ENCODE measurements around the gene BEND3. TPM values are rescaled to one million over a fixed set of nuclear protein-coding genes. Genes with fewer than 3 reads are reported as not detected.

BEND3 gene
- total and polyA plus RNA-seq, 11 donors, result 0.30 to 2.0 (median 1.3) TPM

DNA sequence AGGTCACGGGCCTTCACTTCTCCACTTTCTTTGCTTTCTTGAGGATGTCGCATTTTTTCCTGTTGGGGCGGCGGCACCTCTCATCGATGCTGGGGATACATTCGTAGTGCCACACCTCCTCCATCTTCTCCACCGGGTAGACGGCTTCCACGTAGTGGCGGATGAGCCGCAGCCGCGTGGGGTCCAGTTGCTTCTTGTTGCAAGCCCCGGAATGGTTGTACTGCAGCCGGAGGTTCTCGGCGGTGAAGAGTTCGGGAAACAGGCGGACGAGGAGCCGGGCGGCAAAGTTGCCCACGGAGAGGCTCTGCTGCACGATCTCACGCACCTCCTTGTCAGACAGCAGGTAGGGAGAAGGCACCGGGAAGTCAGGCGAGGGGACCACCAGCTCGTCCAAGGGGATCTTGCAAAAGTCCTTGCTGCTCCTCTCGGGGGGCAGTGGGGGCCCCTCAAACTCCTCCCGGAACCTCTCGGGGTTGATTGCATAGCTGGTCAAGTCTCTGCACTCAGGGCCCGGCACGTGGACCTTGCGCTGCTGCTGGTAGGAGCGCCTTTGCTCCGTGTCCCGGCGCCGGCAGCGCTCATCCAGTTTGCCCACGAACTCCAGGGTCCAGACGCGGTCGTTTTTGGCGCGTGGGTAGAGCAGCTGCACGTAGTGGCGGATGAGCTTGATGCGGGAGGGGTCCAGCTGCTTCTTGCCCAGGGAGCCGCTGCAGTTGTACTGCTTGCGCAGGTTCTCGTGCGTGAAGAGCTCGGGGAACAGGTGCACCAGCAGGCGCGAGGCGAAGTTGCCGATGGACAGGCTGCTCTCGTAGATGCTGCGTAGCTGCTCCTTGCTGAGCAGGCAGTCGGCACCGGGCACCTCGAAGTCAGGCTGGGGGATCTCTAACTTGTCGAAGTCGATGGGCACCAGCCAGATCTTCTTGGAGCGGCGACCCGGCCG is 46.4 kb downstream of the BEND3 start:
- H3K4me3 ChIP-seq, result no peak overlapping the region
- TF ChIP-seq, protein P1, sequence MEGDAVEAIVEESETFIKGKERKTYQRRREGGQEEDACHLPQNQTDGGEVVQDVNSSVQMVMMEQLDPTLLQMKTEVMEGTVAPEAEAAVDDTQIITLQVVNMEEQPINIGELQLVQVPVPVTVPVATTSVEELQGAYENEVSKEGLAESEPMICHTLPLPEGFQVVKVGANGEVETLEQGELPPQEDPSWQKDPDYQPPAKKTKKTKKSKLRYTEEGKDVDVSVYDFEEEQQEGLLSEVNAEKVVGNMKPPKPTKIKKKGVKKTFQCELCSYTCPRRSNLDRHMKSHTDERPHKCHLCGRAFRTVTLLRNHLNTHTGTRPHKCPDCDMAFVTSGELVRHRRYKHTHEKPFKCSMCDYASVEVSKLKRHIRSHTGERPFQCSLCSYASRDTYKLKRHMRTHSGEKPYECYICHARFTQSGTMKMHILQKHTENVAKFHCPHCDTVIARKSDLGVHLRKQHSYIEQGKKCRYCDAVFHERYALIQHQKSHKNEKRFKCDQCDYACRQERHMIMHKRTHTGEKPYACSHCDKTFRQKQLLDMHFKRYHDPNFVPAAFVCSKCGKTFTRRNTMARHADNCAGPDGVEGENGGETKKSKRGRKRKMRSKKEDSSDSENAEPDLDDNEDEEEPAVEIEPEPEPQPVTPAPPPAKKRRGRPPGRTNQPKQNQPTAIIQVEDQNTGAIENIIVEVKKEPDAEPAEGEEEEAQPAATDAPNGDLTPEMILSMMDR (IDR thresholded peaks at IDR 0.05), result no peak
- TF ChIP-seq POLR2A (IDR thresholded peaks at IDR 0.05), result no peak
- WGBS, 4 donors, result 96 to 97% (median 97%) methylated on average over 53 to 69 of the region's 69 CpGs
- H3K27ac ChIP-seq, result no peak overlapping the region
- peaks cover 0 to 16% (median 0%) of the 10 kb centered on the region in 9 donors for H3K36me3 ChIP-seq
- ATAC-seq, result no peak
- DNase-seq, result no peak
- H3K27me3 ChIP-seq, result no peaks in the 10 kb centered on the region
- intact Hi-C loops (cut with DNase I), result no loop called here
- peaks cover 0 to 13% (median 6%) of the 10 kb centered on the region in 12 donors for H3K4me1 ChIP-seq
- H3K9me3 ChIP-seq, result no peaks in the 10 kb centered on the region

- Histone ChIP-seq H3K9me3 (no peaks in the 10 kb centered on the region), H3K4me1 (peaks cover 0 to 13% (median 6%) of the 10 kb centered on the region in 12 donors), H3K4me3 (no peak overlapping the region), H3K27ac (no peak overlapping the region), H3K27me3 (no peaks in the 10 kb centered on the region), H3K36me3 (peaks cover 0 to 16% (median 0%) of the 10 kb centered on the region in 9 donors)
- TF ChIP-seq, protein P1 (IDR thresholded peaks at IDR 0.05), result no peak
- TF ChIP-seq POLR2A (IDR thresholded peaks at IDR 0.05), result no peak
- intact Hi-C loops (cut with DNase I), result no loop called here
- ATAC-seq (no peak), DNase-seq (no peak)
- 80 to 97% (median 89%) methylated on average over 9 of the region's 9 CpGs for WGBS, 4 donors
These were observed 48.3 kb downstream of the BEND3 start for GRCh38 chr6:107066697-107067659.

DNA sequence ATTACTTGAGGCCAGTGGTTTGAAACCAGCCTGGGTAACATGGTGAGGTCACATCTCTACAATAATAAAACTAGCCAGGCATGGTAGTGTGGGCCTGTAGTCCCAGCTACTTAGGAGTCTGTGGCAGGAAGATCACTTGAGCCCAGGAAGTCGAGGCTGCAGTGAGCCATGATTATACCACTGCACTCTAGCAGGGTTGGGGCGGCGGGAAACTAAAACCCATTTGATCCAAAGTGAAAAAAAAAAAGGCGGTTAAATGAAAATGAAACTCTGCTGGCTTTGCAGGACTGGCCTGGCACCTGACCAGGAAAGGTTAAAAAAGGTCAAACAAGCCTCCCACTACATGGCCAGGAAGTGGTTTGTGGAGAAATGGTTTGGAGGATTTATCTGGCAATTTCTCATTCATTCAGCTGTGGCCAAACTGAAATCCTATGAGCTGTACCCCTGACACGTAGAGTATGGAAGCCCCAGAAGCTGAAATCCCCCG is 50.7 kb downstream of the BEND3 start:
- 27 to 35% (median 35%) methylated on average over 6 of the region's 6 CpGs for WGBS, 4 donors
- Histone ChIP-seq H3K4me3 (peak overlapping the region in 1 of 12 donors; percentile 7), H3K27me3 (no peaks in the 10 kb centered on the region), H3K27ac (no peak overlapping the region), H3K4me1 (peaks cover 0 to 24% (median 6%) of the 10 kb centered on the region in 12 donors), H3K36me3 (peaks cover 0 to 4% (median 0%) of the 10 kb centered on the region in 9 donors), H3K9me3 (no peaks in the 10 kb centered on the region)
- ATAC-seq (peak in 2 of 4 donors; percentile 34 to 49), DNase-seq (peak in 3 of 5 donors; percentile 34 to 46 (median 38))
- intact Hi-C loops (cut with DNase I), result no loop called here
- TF ChIP-seq, protein P1 (IDR thresholded peaks at IDR 0.05), result no peak
- no peak for TF ChIP-seq POLR2A (IDR thresholded peaks at IDR 0.05)
